ENCODE measurements around the gene UNC50.

UNC50 gene

GRCh38 chr2:98608116-98608961, at the start of gene UNC50, which contains the start of gene COA5:
Gene UNC50 (plus strand): TSS chr2:98608589. CDS start chr2:98609760, 1,171 bp downstream.
Gene COA5 (minus strand): TSS chr2:98608512. CDS start chr2:98608405, 107 bp downstream.
- peak; percentile 90 for DNase-seq

GRCh38 chr2:98558852-98559530, 49.4 kb upstream of the UNC50 start:
- DNase-seq, result no peak

- DNase-seq, result no peak
These were observed 48.8 kb upstream of the UNC50 start for GRCh38 chr2:98559581-98559980.

GRCh38 chr2:98560256-98560771, 48.1 kb upstream of the UNC50 start:
- no peak for DNase-seq

GRCh38 chr2:98561018-98561417, 47.4 kb upstream of the UNC50 start:
- DNase-seq, result no peak

- no peak for DNase-seq
These were observed 46.3 kb upstream of the UNC50 start for GRCh38 chr2:98561902-98562695.

GRCh38 chr2:98563394-98563793, 45.0 kb upstream of the UNC50 start:
- DNase-seq, result no peak

GRCh38 chr2:98564541-98565132, 43.8 kb upstream of the UNC50 start:
- DNase-seq, result no peak

- no peak for DNase-seq
These were observed 43.0 kb upstream of the UNC50 start for GRCh38 chr2:98565286-98565860.

GRCh38 chr2:98565941-98566340, 42.4 kb upstream of the UNC50 start:
- DNase-seq, result no peak

- no peak for DNase-seq
These were observed 40.0 kb upstream of the UNC50 start for GRCh38 chr2:98568161-98568956.

- peak; percentile 53 for DNase-seq
These were observed 39.1 kb upstream of the UNC50 start for GRCh38 chr2:98569197-98569793.

GRCh38 chr2:98569915-98570314, 38.5 kb upstream of the UNC50 start:
- no peak for DNase-seq

GRCh38 chr2:98570356-98570755, 38.0 kb upstream of the UNC50 start:
- no peak for DNase-seq

GRCh38 chr2:98571121-98571701, 37.2 kb upstream of the UNC50 start:
- no peak for DNase-seq

GRCh38 chr2:98571796-98572195, 36.6 kb upstream of the UNC50 start:
- DNase-seq, result no peak

GRCh38 chr2:98572211-98572610, 36.2 kb upstream of the UNC50 start:
- DNase-seq, result no peak

- no peak for DNase-seq
These were observed 35.7 kb upstream of the UNC50 start for GRCh38 chr2:98572676-98573075.

- DNase-seq, result no peak
These were observed 35.0 kb upstream of the UNC50 start for GRCh38 chr2:98573426-98573825.

GRCh38 chr2:98576666-98577312, 31.6 kb upstream of the UNC50 start:
- no peak for DNase-seq
